ENCODE results near the gene SLC20A1.

The SLC20A1 gene

DNA sequence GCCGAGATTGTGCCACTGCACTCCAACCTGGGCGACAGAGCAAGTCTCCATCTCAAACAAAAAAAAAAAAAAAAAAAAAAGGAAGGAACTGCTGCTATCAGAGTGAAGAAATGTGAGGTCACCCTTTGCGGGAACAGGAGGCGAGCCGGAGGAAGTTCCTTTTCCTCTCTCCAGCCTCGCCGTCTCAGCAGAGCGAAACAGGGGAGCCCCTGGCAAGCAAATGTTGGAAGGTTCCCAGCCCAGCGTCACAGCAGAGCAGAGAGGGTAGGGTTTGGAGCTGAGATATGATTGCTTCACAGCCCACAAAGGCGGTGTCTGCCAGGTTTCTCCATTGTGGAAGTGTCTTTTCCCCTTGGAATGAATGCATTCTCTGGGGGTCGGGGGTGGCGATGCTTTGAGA, 28.5 kb downstream of the SLC20A1 start:
- TF ChIP-seq RARB (CRISPR knock-in tag; IDR thresholded peaks at IDR 0.05) (no peak), TOX (CRISPR knock-in tag; IDR thresholded peaks at IDR 0.05; ENCODE audit: borderline replicate concordance) (no peak), ZFP3 (CRISPR knock-in tag; IDR thresholded peaks at IDR 0.05) (no peak), BACH2 (CRISPR knock-in tag; IDR thresholded peaks at IDR 0.05; ENCODE audit: borderline replicate concordance) (no peak), ESRRG (CRISPR knock-in tag; IDR thresholded peaks at IDR 0.05) (no peak), GLIS3 (CRISPR knock-in tag; IDR thresholded peaks at IDR 0.05) (no peak)
- TF ChIP-seq, protein P1, sequence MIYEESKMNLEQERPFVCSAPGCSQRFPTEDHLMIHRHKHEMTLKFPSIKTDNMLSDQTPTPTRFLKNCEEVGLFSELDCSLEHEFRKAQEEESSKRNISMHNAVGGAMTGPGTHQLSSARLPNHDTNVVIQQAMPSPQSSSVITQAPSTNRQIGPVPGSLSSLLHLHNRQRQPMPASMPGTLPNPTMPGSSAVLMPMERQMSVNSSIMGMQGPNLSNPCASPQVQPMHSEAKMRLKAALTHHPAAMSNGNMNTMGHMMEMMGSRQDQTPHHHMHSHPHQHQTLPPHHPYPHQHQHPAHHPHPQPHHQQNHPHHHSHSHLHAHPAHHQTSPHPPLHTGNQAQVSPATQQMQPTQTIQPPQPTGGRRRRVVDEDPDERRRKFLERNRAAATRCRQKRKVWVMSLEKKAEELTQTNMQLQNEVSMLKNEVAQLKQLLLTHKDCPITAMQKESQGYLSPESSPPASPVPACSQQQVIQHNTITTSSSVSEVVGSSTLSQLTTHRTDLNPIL (CRISPR knock-in tag; IDR thresholded peaks at IDR 0.05; ENCODE audit: low read depth), result no peak
- ATAC-seq, result no peak

DNA sequence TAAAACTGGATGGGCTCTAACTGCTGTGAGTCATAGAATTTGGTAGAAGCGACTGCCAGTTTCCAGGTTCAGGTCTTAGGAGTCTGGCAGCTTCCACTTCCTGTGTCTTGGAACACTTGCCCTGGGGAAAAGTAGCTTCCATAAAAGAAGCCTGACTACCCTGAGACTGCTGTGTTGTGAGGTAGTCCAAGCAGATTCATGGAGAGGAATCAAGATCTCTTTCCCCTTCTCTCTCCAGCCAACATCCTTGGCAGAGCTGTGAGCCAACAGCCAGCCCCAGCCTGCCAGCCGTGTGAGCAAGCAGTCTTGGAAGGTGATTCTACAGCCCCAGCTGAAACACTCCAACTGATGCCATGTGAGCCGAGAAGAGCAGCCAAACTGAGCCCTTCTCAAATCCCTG, 33.7 kb downstream of the SLC20A1 start:
- ATAC-seq, result peak; percentile 72
- TF ChIP-seq ARNTL (CRISPR knock-in tag; IDR thresholded peaks at IDR 0.05; ENCODE audit: borderline replicate concordance, low read depth) (no peak), RARB (CRISPR knock-in tag; IDR thresholded peaks at IDR 0.05) (no peak), ISL1 (CRISPR knock-in tag; IDR thresholded peaks at IDR 0.05) (no peak), ZFP3 (CRISPR knock-in tag; IDR thresholded peaks at IDR 0.05) (no peak), ZNF565 (CRISPR knock-in tag; conservative IDR thresholded peaks at IDR 0.05; ENCODE audit: low read depth) (no peak), OSR1 (CRISPR knock-in tag; IDR thresholded peaks at IDR 0.05) (no peak), SNAI2 (CRISPR knock-in tag; IDR thresholded peaks at IDR 0.05) (no peak), ZC3H10 (CRISPR knock-in tag; IDR thresholded peaks at IDR 0.05) (no peak), PPARA (CRISPR knock-in tag; IDR thresholded peaks at IDR 0.05; ENCODE audit: borderline replicate concordance) (no peak), CSDC2 (CRISPR knock-in tag; IDR thresholded peaks at IDR 0.05) (no peak), TOX (CRISPR knock-in tag; IDR thresholded peaks at IDR 0.05; ENCODE audit: borderline replicate concordance) (no peak), ZFP30 (CRISPR knock-in tag; IDR thresholded peaks at IDR 0.05) (no peak)
- TF ChIP-seq, protein P2, sequence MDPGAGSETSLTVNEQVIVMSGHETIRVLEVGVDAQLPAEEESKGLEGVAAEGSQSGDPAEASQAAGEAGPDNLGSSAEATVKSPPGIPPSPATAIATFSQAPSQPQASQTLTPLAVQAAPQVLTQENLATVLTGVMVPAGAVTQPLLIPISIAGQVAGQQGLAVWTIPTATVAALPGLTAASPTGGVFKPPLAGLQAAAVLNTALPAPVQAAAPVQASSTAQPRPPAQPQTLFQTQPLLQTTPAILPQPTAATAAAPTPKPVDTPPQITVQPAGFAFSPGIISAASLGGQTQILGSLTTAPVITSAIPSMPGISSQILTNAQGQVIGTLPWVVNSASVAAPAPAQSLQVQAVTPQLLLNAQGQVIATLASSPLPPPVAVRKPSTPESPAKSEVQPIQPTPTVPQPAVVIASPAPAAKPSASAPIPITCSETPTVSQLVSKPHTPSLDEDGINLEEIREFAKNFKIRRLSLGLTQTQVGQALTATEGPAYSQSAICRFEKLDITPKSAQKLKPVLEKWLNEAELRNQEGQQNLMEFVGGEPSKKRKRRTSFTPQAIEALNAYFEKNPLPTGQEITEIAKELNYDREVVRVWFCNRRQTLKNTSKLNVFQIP (CRISPR knock-in tag; IDR thresholded peaks at IDR 0.05; ENCODE audit: borderline replicate concordance, low read depth), result no peak
- TF ChIP-seq, protein P1 (CRISPR knock-in tag; IDR thresholded peaks at IDR 0.05; ENCODE audit: low read depth), result no peak
- TF ChIP-seq, protein P3, sequence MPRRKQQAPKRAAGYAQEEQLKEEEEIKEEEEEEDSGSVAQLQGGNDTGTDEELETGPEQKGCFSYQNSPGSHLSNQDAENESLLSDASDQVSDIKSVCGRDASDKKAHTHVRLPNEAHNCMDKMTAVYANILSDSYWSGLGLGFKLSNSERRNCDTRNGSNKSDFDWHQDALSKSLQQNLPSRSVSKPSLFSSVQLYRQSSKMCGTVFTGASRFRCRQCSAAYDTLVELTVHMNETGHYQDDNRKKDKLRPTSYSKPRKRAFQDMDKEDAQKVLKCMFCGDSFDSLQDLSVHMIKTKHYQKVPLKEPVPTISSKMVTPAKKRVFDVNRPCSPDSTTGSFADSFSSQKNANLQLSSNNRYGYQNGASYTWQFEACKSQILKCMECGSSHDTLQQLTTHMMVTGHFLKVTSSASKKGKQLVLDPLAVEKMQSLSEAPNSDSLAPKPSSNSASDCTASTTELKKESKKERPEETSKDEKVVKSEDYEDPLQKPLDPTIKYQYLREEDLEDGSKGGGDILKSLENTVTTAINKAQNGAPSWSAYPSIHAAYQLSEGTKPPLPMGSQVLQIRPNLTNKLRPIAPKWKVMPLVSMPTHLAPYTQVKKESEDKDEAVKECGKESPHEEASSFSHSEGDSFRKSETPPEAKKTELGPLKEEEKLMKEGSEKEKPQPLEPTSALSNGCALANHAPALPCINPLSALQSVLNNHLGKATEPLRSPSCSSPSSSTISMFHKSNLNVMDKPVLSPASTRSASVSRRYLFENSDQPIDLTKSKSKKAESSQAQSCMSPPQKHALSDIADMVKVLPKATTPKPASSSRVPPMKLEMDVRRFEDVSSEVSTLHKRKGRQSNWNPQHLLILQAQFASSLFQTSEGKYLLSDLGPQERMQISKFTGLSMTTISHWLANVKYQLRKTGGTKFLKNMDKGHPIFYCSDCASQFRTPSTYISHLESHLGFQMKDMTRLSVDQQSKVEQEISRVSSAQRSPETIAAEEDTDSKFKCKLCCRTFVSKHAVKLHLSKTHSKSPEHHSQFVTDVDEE (CRISPR knock-in tag; IDR thresholded peaks at IDR 0.05), result no peak

DNA sequence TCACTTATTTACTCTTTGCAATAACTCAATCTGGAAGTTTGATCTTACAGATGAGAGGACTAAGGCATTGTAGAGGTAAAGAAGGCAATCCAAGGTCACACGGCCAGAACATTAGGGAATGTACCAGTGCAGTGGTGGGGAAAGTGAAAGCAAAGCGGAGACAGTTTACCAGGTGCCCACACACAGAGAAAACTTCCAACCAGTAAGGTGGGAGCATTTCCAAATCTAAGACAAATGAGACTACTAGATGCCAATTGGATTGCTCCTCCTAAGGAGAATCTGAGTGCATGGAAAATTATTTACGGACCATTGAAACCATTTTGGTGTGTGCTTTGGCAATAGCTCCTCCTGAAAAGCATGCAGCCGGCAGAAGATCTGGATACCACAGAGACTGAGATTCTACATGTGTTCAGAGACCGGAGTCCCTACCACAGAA, 34.9 kb downstream of the SLC20A1 start:
- TF ChIP-seq ARNTL (CRISPR knock-in tag; IDR thresholded peaks at IDR 0.05; ENCODE audit: borderline replicate concordance, low read depth), result no peak
- TF ChIP-seq SNAI2 (CRISPR knock-in tag; IDR thresholded peaks at IDR 0.05), result no peak
- ATAC-seq, result no peak

DNA sequence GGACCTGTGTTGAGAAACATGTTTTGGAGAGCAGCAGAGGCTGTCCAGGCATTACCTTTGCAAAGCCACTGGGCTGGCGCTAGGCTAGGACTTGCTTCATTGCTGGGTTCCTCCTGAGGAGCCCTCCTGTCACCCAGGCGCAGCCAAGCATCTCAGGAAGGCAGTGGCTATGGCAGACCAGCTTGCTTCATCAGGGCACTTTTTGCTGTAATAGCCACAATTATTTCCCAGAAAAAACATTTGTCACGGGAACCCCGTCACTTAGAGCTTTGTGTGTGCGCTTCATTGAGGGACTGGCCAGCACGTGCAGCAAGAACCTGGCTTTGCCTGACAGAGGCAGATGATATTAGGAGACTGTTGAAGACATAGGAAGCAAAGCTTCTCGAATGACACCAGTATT, 36.4 kb downstream of the SLC20A1 start:
- no peak for ATAC-seq

More for the DNA sequence above, 36.4 kb downstream of the SLC20A1 start:
- TF ChIP-seq ZNF70 (CRISPR knock-in tag; IDR thresholded peaks at IDR 0.05), result no peak
- TF ChIP-seq PPARA (CRISPR knock-in tag; IDR thresholded peaks at IDR 0.05; ENCODE audit: borderline replicate concordance), result no peak
- TF ChIP-seq OSR1 (CRISPR knock-in tag; IDR thresholded peaks at IDR 0.05), result no peak
- TF ChIP-seq BACH2 (CRISPR knock-in tag; IDR thresholded peaks at IDR 0.05; ENCODE audit: borderline replicate concordance), result no peak
- no peak for TF ChIP-seq ZC3H10 (CRISPR knock-in tag; IDR thresholded peaks at IDR 0.05)
- TF ChIP-seq ZNF8 (CRISPR knock-in tag; IDR thresholded peaks at IDR 0.05), result no peak
